GM23338 (cell line): ENCODE data around the gene MESD. TPM values are rescaled to one million over a fixed set of nuclear protein-coding genes. Genes with fewer than 3 reads are reported as not detected.
A peak's percentile ranks its signal among the peaks of the same experiment; 100 is the strongest.
"Not testable (repeated sequence)": the region's sequence is repeated elsewhere in the genome, so short reads cannot be mapped to it uniquely, and the experiment has no call there.

Source experiments
- ATAC-seq: fragments of 200-7000 bp; cut with Tn5 transposase; 3 replicates; pipeline ENCODE4 v1.9.1; 2020
- DNase-seq: peaks from one replicate; pipeline ENCODE4 v3.0.0-alpha.2; 2015; ENCODE audit warnings: low spot score
- H2AFZ ChIP-seq: fragments of 200-600 bp; sonication (generic); 2 replicates; pipeline ENCODE4 v1.8.0; 2016; ENCODE audit warnings: antibody characterized with exemption, mild to moderate bottlenecking, moderate library complexity
- H3F3A ChIP-seq: fragments of 200-600 bp; sonication (generic); replicated peaks from 2 replicates; pipeline ENCODE4 v1.8.0; 2017; ENCODE audit warnings: antibody characterized with exemption, mixed run types, low read depth
- H3K27ac ChIP-seq: fragments of 200-600 bp; sonication (generic); 2 replicates; pipeline ENCODE4 v1.6.1; 2016; ENCODE audit warnings: low read depth
- H3K27me3 ChIP-seq: fragments of 200-600 bp; sonication (generic); 2 replicates; pipeline ENCODE4 v1.8.0; 2016; ENCODE audit warnings: mild to moderate bottlenecking, mixed run types, moderate library complexity; ENCODE audit not compliant: insufficient read depth
- H3K36me3 ChIP-seq: fragments of 200-600 bp; sonication (generic); 2 replicates; pipeline ENCODE4 v1.8.0; 2016; ENCODE audit warnings: mild to moderate bottlenecking; ENCODE audit not compliant: insufficient read depth
- H3K4me1 ChIP-seq: fragments of 200-600 bp; sonication (generic); 2 replicates; pipeline ENCODE4 v1.8.0; 2016; ENCODE audit warnings: mild to moderate bottlenecking, moderate library complexity; ENCODE audit not compliant: insufficient read depth
- H3K4me2 ChIP-seq: fragments of 200-600 bp; sonication (generic); 2 replicates; pipeline ENCODE4 v1.7.1; 2017; ENCODE audit warnings: mixed run types
- H3K4me3 ChIP-seq: fragments of 200-600 bp; sonication (generic); 2 replicates; pipeline ENCODE4 v1.6.1; 2016; ENCODE audit warnings: mixed run types
- H3K79me2 ChIP-seq: fragments of 200-600 bp; sonication (generic); replicated peaks from 2 replicates; pipeline ENCODE4 v1.8.0; 2017; ENCODE audit warnings: mild to moderate bottlenecking; ENCODE audit not compliant: insufficient read depth
- H3K9me2 ChIP-seq: fragments of 200-600 bp; sonication (generic); 2 replicates; pipeline ENCODE4 v1.8.0; 2017; ENCODE audit not compliant: insufficient read depth
- H4K20me1 ChIP-seq: fragments of 200-600 bp; sonication (generic); replicated peaks from 2 replicates; pipeline ENCODE4 v1.8.0; 2017; ENCODE audit warnings: mild to moderate bottlenecking; ENCODE audit not compliant: insufficient read depth
- H3K27ac Mint-ChIP-seq: 2 replicates; pipeline ENCODE4 v1.8.0; 2020; ENCODE audit warnings: inconsistent platforms, mild to moderate bottlenecking, moderate library complexity, mixed read lengths
- H3K27me3 Mint-ChIP-seq: 3 replicates; pipeline ENCODE4 v1.8.0; 2022; ENCODE audit warnings: low read depth, mild to moderate bottlenecking, moderate library complexity, mixed read lengths, inconsistent platforms; ENCODE audit not compliant: insufficient read depth, poor library complexity
- H3K36me3 Mint-ChIP-seq: 3 replicates; pipeline ENCODE4 v1.8.0; 2021; ENCODE audit warnings: low read depth, mild to moderate bottlenecking, inconsistent platforms, moderate library complexity, mixed read lengths
- H3K4me1 Mint-ChIP-seq: 3 replicates; pipeline ENCODE4 v1.8.0; 2020; ENCODE audit warnings: mild to moderate bottlenecking, inconsistent platforms, mixed read lengths
- H3K4me3 Mint-ChIP-seq: 3 replicates; pipeline ENCODE4 v1.8.0; 2021; ENCODE audit warnings: moderate library complexity, mild to moderate bottlenecking, inconsistent platforms, mixed read lengths
- H3K9me3 Mint-ChIP-seq: 3 replicates; pipeline ENCODE4 v1.8.0; 2020; ENCODE audit warnings: moderate library complexity, mild to moderate bottlenecking, inconsistent platforms, mixed read lengths
- CTCF ChIP-seq, 2 experiments: fragments of 200-600 bp in 1 of 2; sonication (generic) in 1 of 2; conservative IDR thresholded peaks; 2 replicates each; pipeline versions ENCODE4 v1.5.1 to v1.6.1; 2016 to 2017; ENCODE audit warnings: antibody characterized with exemption in 2 of 2, low read depth in 2 of 2, mild to moderate bottlenecking in 2 of 2, moderate library complexity in 1 of 2
- EZH2 ChIP-seq: fragments of 200-600 bp; sonication (generic); IDR thresholded peaks from one replicate; pipeline ENCODE4 v1.8.0; 2017; ENCODE audit warnings: antibody characterized with exemption, mild to moderate bottlenecking, low read depth; ENCODE audit not compliant: unreplicated experiment
- EZH2phosphoT487 ChIP-seq: fragments of 200-600 bp; sonication (generic); IDR thresholded peaks from one replicate; pipeline ENCODE4 v1.8.1; 2018; ENCODE audit warnings: antibody characterized with exemption; ENCODE audit not compliant: unreplicated experiment
- JUNB ChIP-seq: IDR thresholded peaks from one replicate; pipeline ENCODE4 v1.6.1; 2016; ENCODE audit warnings: antibody characterized with exemption; ENCODE audit not compliant: unreplicated experiment
- POLR2AphosphoS5 ChIP-seq: IDR thresholded peaks from 2 replicates; pipeline ENCODE4 v1.6.1; 2016; ENCODE audit warnings: antibody characterized with exemption, low read depth
- STAT1 ChIP-seq: IDR thresholded peaks from one replicate; pipeline ENCODE4 v1.6.1; 2016; ENCODE audit warnings: antibody characterized with exemption; ENCODE audit not compliant: unreplicated experiment
- ZNF114 ChIP-seq: fragments of 250-450 bp; sonication (Bioruptor Pico); IDR thresholded peaks from 2 replicates; pipeline ENCODE4 v1.5.0; 2020; ENCODE audit warnings: mild to moderate bottlenecking, moderate library complexity
- ZNF462 ChIP-seq: fragments of 250-450 bp; sonication (Bioruptor Pico); IDR thresholded peaks from 2 replicates; pipeline ENCODE4 v1.5.0; 2020; ENCODE audit warnings: mild to moderate bottlenecking, moderate library complexity
- polyA plus RNA-seq: library from polyadenylated mRNA; unstranded; fragments of >200 nt; fragmentation: Nextera tagmentation; extraction: Ambion mirVana; gene quantifications from 2 replicates; pipeline ENCODE4 v1.2.1, GENCODE V29; 2016
- total RNA-seq: library from RNA; depleted of rRNA; stranded (reverse); fragments of >200 nt; shearing (Covaris generic); gene quantifications from 2 replicates; pipeline ENCODE4 v1.2.3, GENCODE V29; 2014

The MESD gene
- total and polyA plus RNA-seq, 2 experiments from 2014 or later: 25.6 to 52.7 TPM

- Mint-ChIP-seq H3K4me3 (no peak overlapping the region), H3K36me3 (peaks cover 26% of the 10 kb centered on the region), H3K9me3 (no peaks in the 10 kb centered on the region), H3K4me1 (peaks cover 38% of the 10 kb centered on the region), H3K27ac (peak overlapping the region; percentile 82; the same call in 1 of the 2 replicates), H3K27me3 (peaks cover 13% of the 10 kb centered on the region)
- Histone ChIP-seq H3K27ac (no peak overlapping the region), H3K4me1 (peaks cover 12% of the 10 kb centered on the region), H3K79me2 (no peaks in the 10 kb centered on the region; the same call in 1 of the 2 replicates), H3K9me2 (no peaks in the 10 kb centered on the region), H3K4me3 (no peak overlapping the region), H4K20me1 (no peaks in the 10 kb centered on the region; the same call in 1 of the 2 replicates), H3K27me3 (no peaks in the 10 kb centered on the region), H2AFZ (no peak overlapping the region), H3K4me2 (no peak overlapping the region), H3K36me3 (no peaks in the 10 kb centered on the region; the same call in 1 of the 2 replicates), H3F3A (no peaks in the 10 kb centered on the region)
- DNase-seq (no peak), ATAC-seq (no peak)
- no peak for TF ChIP-seq ZNF462 (CRISPR knock-in tag)
- TF ChIP-seq CTCF (conservative IDR thresholded peaks at IDR 0.05; ENCODE audit: low read depth in 2 of 2): no peak
- no peak for TF ChIP-seq EZH2
- TF ChIP-seq STAT1: no peak
- TF ChIP-seq ZNF114: no peak
- no peak for TF ChIP-seq EZH2phosphoT487
- TF ChIP-seq POLR2AphosphoS5: no peak
- TF ChIP-seq JUNB: no peak
Measured at GRCh38 chr15:80957556-80957955, 32.1 kb downstream of the MESD start.

- H3K36me3 ChIP-seq, H3K27me3 ChIP-seq, H3F3A ChIP-seq, H3K4me3 ChIP-seq, H4K20me1 ChIP-seq, ATAC-seq, H3K9me2 ChIP-seq, H2AFZ ChIP-seq, H3K9me3 Mint-ChIP-seq, DNase-seq, H3K79me2 ChIP-seq, H3K4me2 ChIP-seq, H3K4me3 Mint-ChIP-seq: not testable (repeated sequence)
- H3K36me3 Mint-ChIP-seq: peaks cover 37% of the 10 kb centered on the region
- H3K27me3 Mint-ChIP-seq: peaks cover 15% of the 10 kb centered on the region
- H3K4me1 ChIP-seq: peaks cover 12% of the 10 kb centered on the region
- peaks cover 32% of the 10 kb centered on the region for H3K4me1 Mint-ChIP-seq
- H3K27ac ChIP-seq: peak overlapping the region; percentile 62
- H3K27ac Mint-ChIP-seq: peak overlapping the region; percentile 78
Measured at GRCh38 chr15:80955571-80956452, 33.8 kb downstream of the MESD start.
